Activated CD4-positive, alpha-beta T cell treated with anti-CD3 and anti-CD28 coated beads, Interleukin-10, Interleukin-2, amounts not matched to agents 100 ng/mL and 50 ng/mL, durations not matched to agents 16 hours and 8 hours (primary cell): Measurements from ENCODE around the gene ARSG.

Experiments
- DNase-seq: peaks from one replicate; pipeline ENCODE4 v3.0.0-alpha.2; 2020

Gene ARSG

GRCh38 chr17:68456339-68457167 lies 165.3 kb downstream of the ARSG start:
- no peak for DNase-seq

DNA sequence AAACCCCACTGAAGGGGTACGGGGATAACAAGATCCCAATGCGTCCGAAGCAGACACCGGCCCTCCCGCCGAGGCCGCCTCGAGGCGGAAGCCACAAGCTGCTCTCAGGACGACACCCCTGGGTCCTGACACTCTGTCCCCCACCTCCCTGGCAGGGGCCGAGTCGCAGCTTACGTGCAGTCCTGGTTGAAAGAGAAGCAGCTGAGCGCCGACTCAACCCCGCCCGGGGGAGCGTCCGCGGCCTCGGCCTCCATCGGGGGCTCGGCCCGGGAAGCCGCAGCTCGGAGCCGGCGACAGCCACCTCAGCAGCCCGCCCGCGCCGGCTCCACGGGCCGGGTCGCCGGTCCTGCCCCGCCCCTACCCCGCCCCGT lies 165.9 kb downstream of the ARSG start, which contains the start of gene WIPI1:
WIPI1 (minus strand) TSS at position 329 of the 371 bp plus-strand sequence; CDS start at position 254, 75 bp downstream.
- DNase-seq: no peak

- DNase-seq: peak; percentile 99
These were observed 166.4 kb downstream of the ARSG start for GRCh38 chr17:68457539-68458259.

DNA sequence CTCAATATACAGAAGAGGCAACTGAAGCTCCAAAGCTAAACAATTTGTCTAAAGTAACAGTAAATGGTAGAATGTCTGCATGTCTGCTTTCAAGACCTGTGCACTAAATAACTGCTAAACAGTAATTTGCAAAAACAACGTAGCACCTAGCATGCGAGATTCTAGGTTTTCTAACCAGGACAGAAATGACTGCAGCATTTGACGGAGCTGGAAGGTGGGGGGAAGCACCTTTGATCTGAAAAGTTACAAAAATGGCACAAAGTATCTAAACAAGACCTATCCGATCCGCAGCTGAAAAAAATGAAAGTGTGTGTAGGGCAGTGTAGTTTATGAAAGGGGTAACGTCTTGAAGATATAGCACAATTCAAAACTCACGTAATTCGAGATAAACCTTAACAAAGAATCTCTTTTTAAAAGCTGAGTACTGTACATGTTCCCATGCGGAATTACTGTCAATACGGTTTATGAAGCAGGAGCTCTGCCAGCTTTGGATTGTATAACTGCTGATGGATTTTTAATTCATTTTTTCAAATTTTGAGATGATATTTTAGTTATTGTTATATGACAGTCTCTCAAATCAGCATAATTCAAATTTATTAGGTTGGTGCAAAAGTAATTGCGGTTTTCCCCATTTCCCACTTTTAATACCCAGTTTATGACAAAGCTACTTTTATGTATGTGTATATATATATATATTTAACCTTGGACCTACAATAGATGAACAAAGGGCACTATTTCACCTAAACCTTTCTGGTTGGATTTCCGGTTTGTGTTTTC lies 167.2 kb downstream of the ARSG start:
- peak; percentile 53 for DNase-seq

DNA sequence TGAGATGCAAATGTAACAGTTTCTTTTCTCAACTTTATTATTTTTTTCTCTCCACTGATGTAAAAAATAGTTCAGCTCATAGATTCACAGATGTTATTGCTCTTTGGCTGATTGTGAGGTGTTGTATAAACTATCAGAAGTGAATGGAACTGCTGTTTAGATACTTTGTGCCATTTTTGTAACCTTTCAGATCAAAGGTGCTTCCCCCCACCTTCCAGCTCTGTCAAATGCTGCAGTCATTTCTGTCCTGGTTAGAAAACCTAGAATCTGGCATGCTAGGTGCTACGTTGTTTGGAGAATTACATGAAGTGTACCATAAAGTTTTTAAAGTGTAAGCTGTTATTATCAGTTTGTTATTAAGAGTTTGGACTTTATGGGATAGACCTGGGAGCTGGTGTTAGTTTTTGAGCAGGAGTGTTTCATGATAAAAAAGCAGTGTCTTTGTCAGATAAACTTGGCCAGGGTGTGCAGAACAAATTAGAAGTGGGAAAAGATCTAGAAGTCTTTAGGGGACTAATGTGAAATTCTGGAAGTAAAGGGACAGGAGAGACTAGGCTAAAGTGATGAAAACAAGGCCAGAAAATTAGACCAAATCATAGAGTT lies 167.8 kb downstream of the ARSG start:
- DNase-seq: peak; percentile 63

DNA sequence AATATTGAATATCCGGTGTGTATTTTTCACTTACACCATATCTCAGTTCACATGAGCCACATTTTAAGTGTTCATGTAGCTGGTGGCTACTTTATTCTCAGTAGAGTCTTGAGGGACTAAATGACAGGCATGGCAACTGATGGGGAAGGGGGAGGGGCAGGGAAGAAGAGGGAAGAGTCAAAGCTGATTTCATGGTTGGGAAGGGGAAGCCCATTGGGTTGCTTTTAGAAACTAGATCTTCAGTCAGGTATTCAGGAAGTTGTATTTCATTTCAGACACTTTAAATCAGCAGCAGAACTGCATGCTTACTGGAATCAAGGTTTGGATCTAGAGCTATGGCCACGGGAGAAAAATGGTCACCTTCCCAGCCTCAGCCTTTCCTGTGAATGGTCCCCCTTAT lies 168.9 kb downstream of the ARSG start:
- DNase-seq: peak; percentile 46

GRCh38 chr17:68460715-68461114 lies 169.4 kb downstream of the ARSG start:
- peak; percentile 87 for DNase-seq

- DNase-seq: peak; percentile 75
These were observed 169.8 kb downstream of the ARSG start for GRCh38 chr17:68461122-68461539.

GRCh38 chr17:68461589-68461988 lies 170.3 kb downstream of the ARSG start:
- peak; percentile 85 for DNase-seq

DNA sequence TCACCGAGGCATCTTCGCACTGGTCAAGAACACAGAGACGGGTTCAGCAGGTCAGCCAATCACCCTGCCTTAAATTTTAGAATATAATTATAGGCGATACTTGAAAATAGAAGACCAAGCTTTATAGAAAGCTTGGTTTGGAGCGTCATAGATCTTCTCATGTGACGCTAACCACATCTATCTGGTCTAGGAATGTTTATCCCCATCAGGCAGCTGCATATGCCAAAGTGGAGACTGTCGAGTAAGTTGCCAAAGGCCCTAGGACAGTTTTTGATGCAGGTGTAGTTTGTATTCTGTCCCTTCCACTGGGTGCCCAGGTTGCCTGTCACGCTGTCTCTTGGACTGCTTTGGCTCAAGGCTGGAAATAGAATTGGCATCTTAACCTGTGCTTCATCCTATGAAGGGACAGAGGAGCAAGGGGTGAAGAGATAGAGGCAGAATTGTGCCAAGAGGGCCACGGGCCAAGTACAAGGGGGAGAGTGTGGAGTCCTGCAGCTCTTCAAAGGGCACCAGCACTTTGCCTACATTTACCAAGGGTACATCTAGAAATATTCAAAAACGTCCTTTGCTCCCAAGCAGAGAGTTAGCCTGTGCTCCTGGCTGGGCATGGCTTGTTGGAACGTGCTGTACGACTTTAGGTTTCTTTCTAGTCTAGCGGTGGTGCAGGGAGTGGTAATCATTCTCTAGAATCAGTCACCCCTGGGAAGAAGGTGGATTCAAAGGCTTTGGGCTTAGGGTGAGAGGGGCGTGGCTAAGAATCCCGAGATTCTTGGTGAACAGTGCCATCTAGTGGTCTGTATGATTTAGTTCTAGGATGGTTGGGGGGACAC lies 171.3 kb downstream of the ARSG start:
- DNase-seq: peak; percentile 89

GRCh38 chr17:68463211-68464019 lies 172.1 kb downstream of the ARSG start:
- no peak for DNase-seq

DNA sequence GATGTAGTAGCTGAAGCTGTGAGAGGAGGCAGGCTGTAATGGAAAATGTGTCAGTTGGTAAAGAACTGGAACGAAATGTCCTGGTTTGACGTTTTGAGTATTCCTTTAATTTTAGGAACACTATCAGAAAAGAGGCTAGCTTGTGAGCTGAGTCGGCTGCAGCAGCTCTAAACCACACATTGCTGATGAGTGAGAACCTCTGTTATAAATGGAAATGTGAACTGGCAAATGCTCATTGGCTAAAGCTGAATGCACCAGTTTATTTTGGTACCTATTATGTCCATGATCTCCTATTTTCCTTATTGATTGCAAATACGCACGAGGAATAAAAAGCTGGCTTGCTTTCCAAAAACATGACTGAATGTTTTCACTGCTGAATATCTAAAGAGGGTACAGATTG lies 177.0 kb downstream of the ARSG start:
- no peak for DNase-seq

- DNase-seq: no peak
These were observed 177.5 kb downstream of the ARSG start for GRCh38 chr17:68468788-68469187.
